PC-3 (cell line): ENCODE results near the gene STAT5B.
"Not testable (repeated sequence)": the region's sequence is repeated elsewhere in the genome, so short reads cannot be mapped to it uniquely, and the experiment has no call there.

ENCODE experiments used
- EZH2 ChIP-seq: fragments of 300-600 bp; sonication (generic); IDR thresholded peaks from one replicate; pipeline ENCODE4 v1.6.1; 2017; ENCODE audit warnings: antibody characterized with exemption, mild to moderate bottlenecking, low read length; ENCODE audit not compliant: unreplicated experiment
- EZH2phosphoT487 ChIP-seq: fragments of 300-600 bp; sonication (generic); IDR thresholded peaks from 2 replicates; pipeline ENCODE4 v1.6.1; 2018; ENCODE audit warnings: mild to moderate bottlenecking, antibody characterized with exemption, low read length, borderline replicate concordance
- TF ChIP-seq, protein P1 (sequence below): fragments of 300-600 bp; sonication (generic); conservative IDR thresholded peaks from 2 replicates; pipeline ENCODE4 v1.5.1; 2017; ENCODE audit warnings: antibody characterized with exemption, low read depth, mild to moderate bottlenecking, low read length

GRCh38 chr17:42240863-42241262 lies 35.3 kb downstream of the STAT5B start:
- TF ChIP-seq, protein P1, sequence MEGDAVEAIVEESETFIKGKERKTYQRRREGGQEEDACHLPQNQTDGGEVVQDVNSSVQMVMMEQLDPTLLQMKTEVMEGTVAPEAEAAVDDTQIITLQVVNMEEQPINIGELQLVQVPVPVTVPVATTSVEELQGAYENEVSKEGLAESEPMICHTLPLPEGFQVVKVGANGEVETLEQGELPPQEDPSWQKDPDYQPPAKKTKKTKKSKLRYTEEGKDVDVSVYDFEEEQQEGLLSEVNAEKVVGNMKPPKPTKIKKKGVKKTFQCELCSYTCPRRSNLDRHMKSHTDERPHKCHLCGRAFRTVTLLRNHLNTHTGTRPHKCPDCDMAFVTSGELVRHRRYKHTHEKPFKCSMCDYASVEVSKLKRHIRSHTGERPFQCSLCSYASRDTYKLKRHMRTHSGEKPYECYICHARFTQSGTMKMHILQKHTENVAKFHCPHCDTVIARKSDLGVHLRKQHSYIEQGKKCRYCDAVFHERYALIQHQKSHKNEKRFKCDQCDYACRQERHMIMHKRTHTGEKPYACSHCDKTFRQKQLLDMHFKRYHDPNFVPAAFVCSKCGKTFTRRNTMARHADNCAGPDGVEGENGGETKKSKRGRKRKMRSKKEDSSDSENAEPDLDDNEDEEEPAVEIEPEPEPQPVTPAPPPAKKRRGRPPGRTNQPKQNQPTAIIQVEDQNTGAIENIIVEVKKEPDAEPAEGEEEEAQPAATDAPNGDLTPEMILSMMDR: not testable (repeated sequence)
- TF ChIP-seq EZH2, EZH2phosphoT487: not testable (repeated sequence)
